Aorta (tissue), 5 donors: ENCODE data around the gene ZNRF4. TPM values are rescaled to one million over a fixed set of nuclear protein-coding genes. Genes with fewer than 3 reads are reported as not detected.

Experiments used
- ATAC-seq: fragments of 200-7000 bp; cut with Tn5 transposase; one replicate; pipeline ENCODE4 v1.9.1; 2022; ENCODE audit warnings: moderate library complexity; ENCODE audit not compliant: low FRiP score
- DNase-seq, 2 donors: peaks; one replicate each; pipeline ENCODE4 v3.0.0-alpha.2; 2020
- H3K27ac ChIP-seq, 2 donors: one replicate each; pipeline ENCODE4 v1.5.1; 2013; ENCODE audit warnings: low read length in 2 of 2, mild to moderate bottlenecking in 2 of 2, moderate library complexity in 2 of 2, control low read depth in 1 of 2, inconsistent platforms in 1 of 2, low read depth in 1 of 2
- H3K27me3 ChIP-seq, 2 donors: one replicate each; pipeline ENCODE4 v1.6.1; 2013; ENCODE audit warnings: control low read depth in 1 of 2, low read length in 1 of 2, mild to moderate bottlenecking in 1 of 2, moderate library complexity in 1 of 2; ENCODE audit not compliant: insufficient read depth in 2 of 2, control insufficient read depth in 1 of 2
- H3K36me3 ChIP-seq, 2 donors: one replicate each; pipeline ENCODE4 v1.6.1; 2013; ENCODE audit warnings: control low read depth in 1 of 2, low read length in 1 of 2, mild to moderate bottlenecking in 1 of 2; ENCODE audit not compliant: insufficient read depth in 2 of 2, control insufficient read depth in 1 of 2
- H3K4me1 ChIP-seq, 2 donors: one replicate each; pipeline ENCODE4 v1.6.1; 2013; ENCODE audit warnings: low read length in 2 of 2, control low read depth in 1 of 2, mild to moderate bottlenecking in 1 of 2, moderate library complexity in 1 of 2; ENCODE audit not compliant: insufficient read depth in 2 of 2, control insufficient read depth in 1 of 2
- H3K4me3 ChIP-seq, 2 donors: one replicate each; pipeline ENCODE4 v1.5.1; 2013; ENCODE audit warnings: low read length in 2 of 2, control low read depth in 1 of 2, mild to moderate bottlenecking in 1 of 2
- H3K9me3 ChIP-seq: one replicate; pipeline ENCODE4 v1.6.1; 2013; ENCODE audit warnings: mild to moderate bottlenecking, low read length; ENCODE audit not compliant: control insufficient read depth
- WGBS, 2 donors: extraction: QIAGEN DNeasy Blood & Tissue Kit; methylation state at CpG; one replicate each; pipeline ENCODE4 v1.1.7; 2013; 5-methylcytosine and 5-hydroxymethylcytosine counted together
- intact Hi-C, 2 donors: fragments of 100-400 bp; cut with DNase I; formaldehyde crosslinking; loops; one replicate each; pipeline versions ENCODE4 v1.14.2 to v1.15.0; 2022
- polyA plus RNA-seq, 2 donors: library from polyadenylated mRNA; stranded (reverse); fragments of 200-250 nt; gene quantifications; one replicate each; pipeline ENCODE4 v1.2.3, GENCODE V29; 2013
- total RNA-seq, 2 donors: library from RNA; stranded (reverse); fragmentation: NEBNext Ultra II Directional; extraction: Animal tissue kit (Norgen Biotek cat#: 25700); gene quantifications; one replicate each; pipeline ENCODE4 v1.2.1, GENCODE V29; 2021
- donor health status: healthy with polysubstance abuse.
- donor health status: Bipolar disorder and iron deficiency.
- donor health status: DM: no; HTN: no; CAD: no.
- donor health status: DM: no; HTN: no; CAD: no.
- donor health status: DM: yes; HTN: yes; CAD: no.

The ZNRF4 gene
- total and polyA plus RNA-seq, 4 donors = not detected

DNA sequence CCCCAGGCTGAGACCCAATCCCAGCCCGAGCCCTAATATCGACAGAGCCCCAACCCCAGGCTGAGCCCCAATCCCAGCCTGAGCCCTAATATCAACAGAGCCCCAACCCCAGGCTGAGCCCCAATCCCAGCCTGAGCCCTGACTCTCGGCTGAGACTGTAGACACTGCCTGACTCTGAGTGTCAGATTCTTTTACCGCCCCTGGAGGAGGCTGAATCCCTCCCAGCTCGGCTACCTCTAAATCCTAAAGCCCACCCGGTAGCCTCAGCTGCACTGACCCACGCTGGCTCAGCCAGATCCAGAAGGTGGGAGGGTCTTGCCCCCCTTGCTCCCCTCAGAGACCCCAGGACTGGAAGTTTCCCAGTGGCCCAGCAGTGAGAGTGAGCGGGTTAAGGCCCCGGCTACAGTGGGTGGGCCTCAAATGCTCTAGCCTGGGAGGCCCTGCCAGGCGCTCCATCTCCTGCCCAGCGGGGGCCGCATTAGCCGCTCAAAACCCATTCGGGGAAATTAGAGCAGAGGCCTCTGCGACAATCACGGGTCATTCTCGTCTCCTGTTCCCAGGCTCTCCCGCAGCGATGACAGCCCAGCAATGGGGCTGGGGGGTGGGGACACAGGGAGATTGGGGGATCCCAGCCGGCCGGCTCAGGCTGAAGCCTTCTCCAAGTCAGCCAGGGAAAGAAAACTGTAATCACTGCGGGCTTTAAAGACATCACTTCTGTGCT lies 43.8 kb downstream of the ZNRF4 start:
- no peaks in the 10 kb centered on the region for H3K27me3 ChIP-seq
- no peak overlapping the region for H3K27ac ChIP-seq
- WGBS, 2 donors = 26 to 28% methylated on average over 22 of the region's 22 CpGs
- intact Hi-C loops = no loop called here
- DNase-seq = no peak
- H3K9me3 ChIP-seq = peaks cover 10% of the 10 kb centered on the region
- no peaks in the 10 kb centered on the region for H3K36me3 ChIP-seq
- no peaks in the 10 kb centered on the region for H3K4me1 ChIP-seq
- H3K4me3 ChIP-seq = no peak overlapping the region
- ATAC-seq = no peak

DNA sequence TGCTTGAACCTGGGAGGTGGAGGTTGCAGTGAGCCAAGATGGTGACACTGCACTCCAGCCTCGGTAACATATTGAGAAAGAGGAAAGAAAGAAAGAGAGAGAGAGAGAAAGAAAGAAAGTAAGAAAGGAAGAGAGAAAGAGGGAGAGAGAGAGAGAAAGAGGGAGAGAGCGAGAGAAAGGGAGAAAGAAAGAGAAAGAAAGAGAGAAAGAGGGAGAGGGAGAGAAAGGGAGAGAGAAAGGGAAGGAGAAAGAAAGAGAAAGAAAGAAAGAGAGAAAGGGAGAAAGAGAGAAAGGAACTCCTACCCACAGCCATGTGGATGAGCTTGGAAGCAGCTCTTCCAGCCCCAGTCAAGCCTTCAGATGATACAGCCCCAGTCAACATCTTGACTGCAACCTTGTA lies 46.7 kb downstream of the ZNRF4 start:
- no peaks in the 10 kb centered on the region for H3K27me3 ChIP-seq
- 90 to 91% methylated on average over 2 of the region's 2 CpGs for WGBS, 2 donors
- H3K36me3 ChIP-seq = no peaks in the 10 kb centered on the region
- no peak for ATAC-seq
- H3K4me3 ChIP-seq = no peak overlapping the region
- no peak for DNase-seq
- no peaks in the 10 kb centered on the region for H3K4me1 ChIP-seq
- H3K27ac ChIP-seq = no peak overlapping the region
- peaks cover 12% of the 10 kb centered on the region for H3K9me3 ChIP-seq
- intact Hi-C loops = no loop called here

DNA sequence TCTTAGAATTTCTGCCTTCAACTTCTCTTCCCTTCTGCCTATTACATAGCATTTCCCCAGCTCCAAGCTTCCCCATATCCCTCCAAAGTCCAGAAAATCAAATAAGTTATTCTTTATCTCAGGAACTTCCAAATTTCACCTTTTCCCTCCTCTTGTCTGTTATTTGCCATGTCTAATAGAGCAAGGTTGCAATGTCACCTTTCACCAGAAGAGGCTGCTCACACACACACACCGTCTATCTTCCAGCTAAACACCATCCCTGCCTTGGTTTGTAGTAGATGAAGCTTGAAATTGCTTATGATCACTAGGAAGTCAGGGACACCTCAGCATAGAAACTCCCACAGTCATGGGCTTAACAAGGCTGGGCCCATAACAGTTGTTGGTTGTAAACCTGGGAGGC lies 48.4 kb downstream of the ZNRF4 start:
- Histone ChIP-seq H3K36me3 (no peaks in the 10 kb centered on the region), H3K27me3 (no peaks in the 10 kb centered on the region), H3K9me3 (peaks cover 12% of the 10 kb centered on the region), H3K4me3 (no peak overlapping the region), H3K27ac (no peak overlapping the region), H3K4me1 (no peaks in the 10 kb centered on the region)
- no peak for DNase-seq
- no peak for ATAC-seq
- 54% methylated on average over 1 of the region's 1 CpG for WGBS, 2 donors
- intact Hi-C loops = no loop called here

DNA sequence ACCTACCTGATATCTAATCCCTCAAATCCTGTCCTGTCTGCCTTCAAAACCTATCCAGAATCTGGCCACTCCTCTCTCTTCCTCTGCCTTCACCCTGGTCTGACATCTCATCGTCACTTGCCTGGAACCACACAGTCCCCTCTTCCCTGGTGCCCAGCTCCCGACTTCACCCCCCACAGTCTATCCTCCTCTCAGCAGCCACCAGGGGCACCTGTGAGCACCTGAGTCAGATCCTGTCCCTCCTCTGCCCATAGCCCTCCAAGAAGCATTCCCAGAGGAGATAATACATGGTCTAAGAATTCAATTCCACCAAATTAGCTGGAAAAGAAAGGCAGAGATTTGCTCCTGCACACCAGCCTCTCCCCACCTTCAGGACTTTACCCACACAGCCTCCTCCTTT lies 48.9 kb downstream of the ZNRF4 start:
- Histone ChIP-seq H3K4me1 (no peaks in the 10 kb centered on the region), H3K27me3 (no peaks in the 10 kb centered on the region), H3K27ac (no peak overlapping the region), H3K9me3 (peaks cover 12% of the 10 kb centered on the region), H3K4me3 (no peak overlapping the region), H3K36me3 (no peaks in the 10 kb centered on the region)
- intact Hi-C loops = no loop called here
- DNase-seq (no peak), ATAC-seq (no peak)
- 60 to 64% methylated on average over 2 of the region's 2 CpGs for WGBS, 2 donors

Other genes starting within 250 kb of the ZNRF4 start
- 100 to 1,000 TPM; 113 to 220 TPM for gene PTPRS, start 114.6 kb upstream of the ZNRF4 start, total RNA-seq
- 10 to 100 TPM in 1 of 2 donors, 1 to 10 TPM in 1; 3.4 to 36.7 TPM for gene PTPRS, start 114.6 kb upstream of the ZNRF4 start, polyA plus RNA-seq
- gene TINCR, start 112.5 kb downstream of the ZNRF4 start, total RNA-seq = 1 to 10 TPM in 1 of 2 donors, under 1 TPM in 1; 0.96 to 1.1 TPM
- gene TINCR, start 112.5 kb downstream of the ZNRF4 start, polyA plus RNA-seq = 1 to 10 TPM in 1 of 2 donors, under 1 TPM in 1; 0.50 to 1.1 TPM
- gene SAFB2, start 167.4 kb downstream of the ZNRF4 start, total RNA-seq = 100 to 1,000 TPM in 1 of 2 donors, 10 to 100 TPM in 1; 67.1 to 113 TPM
- 10 to 100 TPM; 26.7 to 82.2 TPM for gene SAFB2, start 167.4 kb downstream of the ZNRF4 start, polyA plus RNA-seq
- gene SAFB, start 167.7 kb downstream of the ZNRF4 start, total RNA-seq = 100 to 1,000 TPM in 1 of 2 donors, 10 to 100 TPM in 1; 79.3 to 100 TPM
- 10 to 100 TPM; 32.7 to 72.4 TPM for gene SAFB, start 167.7 kb downstream of the ZNRF4 start, polyA plus RNA-seq
- 10 to 100 TPM; 35.4 to 39.0 TPM for gene MICOS13, start 225.1 kb downstream of the ZNRF4 start, total RNA-seq
- 100 to 1,000 TPM; 100 to 103 TPM for gene MICOS13, start 225.1 kb downstream of the ZNRF4 start, polyA plus RNA-seq
- gene HSD11B1L, start 225.6 kb downstream of the ZNRF4 start, total RNA-seq = 1 to 10 TPM; 3.9 to 5.7 TPM
- 10 to 100 TPM in 1 of 2 donors, 1 to 10 TPM in 1; 8.5 to 12.0 TPM for gene HSD11B1L, start 225.6 kb downstream of the ZNRF4 start, polyA plus RNA-seq
- 100 to 1,000 TPM; 521 to 587 TPM for gene RPL36, start 234.9 kb downstream of the ZNRF4 start, total RNA-seq
- 1,000 to 10,000 TPM in 1 of 2 donors, 100 to 1,000 TPM in 1; 977 to 1,438 TPM for gene RPL36, start 234.9 kb downstream of the ZNRF4 start, polyA plus RNA-seq